ENCODE data around the gene EVC2. TPM values are rescaled to one million over a fixed set of nuclear protein-coding genes. Genes with fewer than 3 reads are reported as not detected.

The EVC2 gene
- total and polyA plus RNA-seq, 9 of the 15 experiments (the other 6 are each of a cell fraction or from before 2014, with no cell fraction given) = 0.03 to 0.55 (median 0.38) TPM; not detected in 1

DNA sequence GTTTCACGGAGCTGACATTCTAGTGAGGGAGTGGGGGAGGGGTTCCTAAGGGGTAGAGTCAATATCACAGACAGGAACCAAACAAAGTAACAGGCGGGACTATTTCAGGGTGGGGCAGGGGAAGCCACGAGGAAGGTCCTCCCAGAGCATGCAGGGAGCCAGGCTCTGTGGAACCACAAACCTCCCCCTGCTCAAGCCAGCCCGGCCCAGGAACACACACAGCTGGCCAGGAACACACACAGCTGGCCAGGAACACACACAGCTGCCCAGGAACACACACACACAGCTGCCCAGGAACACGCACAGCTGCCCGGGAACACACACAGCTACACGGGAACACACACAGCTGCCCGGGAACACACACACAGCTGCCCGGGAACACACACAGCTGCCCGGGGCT lies 24.8 kb downstream of the EVC2 start (continued):
- TF ChIP-seq, protein P1, sequence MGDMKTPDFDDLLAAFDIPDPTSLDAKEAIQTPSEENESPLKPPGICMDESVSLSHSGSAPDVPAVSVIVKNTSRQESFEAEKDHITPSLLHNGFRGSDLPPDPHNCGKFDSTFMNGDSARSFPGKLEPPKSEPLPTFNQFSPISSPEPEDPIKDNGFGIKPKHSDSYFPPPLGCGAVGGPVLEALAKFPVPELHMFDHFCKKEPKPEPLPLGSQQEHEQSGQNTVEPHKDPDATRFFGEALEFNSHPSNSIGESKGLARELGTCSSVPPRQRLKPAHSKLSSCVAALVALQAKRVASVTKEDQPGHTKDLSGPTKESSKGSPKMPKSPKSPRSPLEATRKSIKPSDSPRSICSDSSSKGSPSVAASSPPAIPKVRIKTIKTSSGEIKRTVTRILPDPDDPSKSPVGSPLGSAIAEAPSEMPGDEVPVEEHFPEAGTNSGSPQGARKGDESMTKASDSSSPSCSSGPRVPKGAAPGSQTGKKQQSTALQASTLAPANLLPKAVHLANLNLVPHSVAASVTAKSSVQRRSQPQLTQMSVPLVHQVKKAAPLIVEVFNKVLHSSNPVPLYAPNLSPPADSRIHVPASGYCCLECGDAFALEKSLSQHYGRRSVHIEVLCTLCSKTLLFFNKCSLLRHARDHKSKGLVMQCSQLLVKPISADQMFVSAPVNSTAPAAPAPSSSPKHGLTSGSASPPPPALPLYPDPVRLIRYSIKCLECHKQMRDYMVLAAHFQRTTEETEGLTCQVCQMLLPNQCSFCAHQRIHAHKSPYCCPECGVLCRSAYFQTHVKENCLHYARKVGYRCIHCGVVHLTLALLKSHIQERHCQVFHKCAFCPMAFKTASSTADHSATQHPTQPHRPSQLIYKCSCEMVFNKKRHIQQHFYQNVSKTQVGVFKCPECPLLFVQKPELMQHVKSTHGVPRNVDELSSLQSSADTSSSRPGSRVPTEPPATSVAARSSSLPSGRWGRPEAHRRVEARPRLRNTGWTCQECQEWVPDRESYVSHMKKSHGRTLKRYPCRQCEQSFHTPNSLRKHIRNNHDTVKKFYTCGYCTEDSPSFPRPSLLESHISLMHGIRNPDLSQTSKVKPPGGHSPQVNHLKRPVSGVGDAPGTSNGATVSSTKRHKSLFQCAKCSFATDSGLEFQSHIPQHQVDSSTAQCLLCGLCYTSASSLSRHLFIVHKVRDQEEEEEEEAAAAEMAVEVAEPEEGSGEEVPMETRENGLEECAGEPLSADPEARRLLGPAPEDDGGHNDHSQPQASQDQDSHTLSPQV (IDR thresholded peaks at IDR 0.05) = no peak
- TF ChIP-seq, protein P2, sequence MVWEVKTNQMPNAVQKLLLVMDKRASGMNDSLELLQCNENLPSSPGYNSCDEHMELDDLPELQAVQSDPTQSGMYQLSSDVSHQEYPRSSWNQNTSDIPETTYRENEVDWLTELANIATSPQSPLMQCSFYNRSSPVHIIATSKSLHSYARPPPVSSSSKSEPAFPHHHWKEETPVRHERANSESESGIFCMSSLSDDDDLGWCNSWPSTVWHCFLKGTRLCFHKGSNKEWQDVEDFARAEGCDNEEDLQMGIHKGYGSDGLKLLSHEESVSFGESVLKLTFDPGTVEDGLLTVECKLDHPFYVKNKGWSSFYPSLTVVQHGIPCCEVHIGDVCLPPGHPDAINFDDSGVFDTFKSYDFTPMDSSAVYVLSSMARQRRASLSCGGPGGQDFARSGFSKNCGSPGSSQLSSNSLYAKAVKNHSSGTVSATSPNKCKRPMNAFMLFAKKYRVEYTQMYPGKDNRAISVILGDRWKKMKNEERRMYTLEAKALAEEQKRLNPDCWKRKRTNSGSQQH (CRISPR knock-in tag; IDR thresholded peaks at IDR 0.05) = no peak
- TF ChIP-seq EWSR1 (IDR thresholded peaks at IDR 0.05; ENCODE audit: borderline replicate concordance, low read depth, partially characterized antibody) = no peak
- 0 out of 2 replicates have a peak, but pooled peaks have one; percentile 57 for TF ChIP-seq SMAD4 (CRISPR knock-in tag; conservative IDR thresholded peaks at IDR 0.05)
- TF ChIP-seq, protein P3, sequence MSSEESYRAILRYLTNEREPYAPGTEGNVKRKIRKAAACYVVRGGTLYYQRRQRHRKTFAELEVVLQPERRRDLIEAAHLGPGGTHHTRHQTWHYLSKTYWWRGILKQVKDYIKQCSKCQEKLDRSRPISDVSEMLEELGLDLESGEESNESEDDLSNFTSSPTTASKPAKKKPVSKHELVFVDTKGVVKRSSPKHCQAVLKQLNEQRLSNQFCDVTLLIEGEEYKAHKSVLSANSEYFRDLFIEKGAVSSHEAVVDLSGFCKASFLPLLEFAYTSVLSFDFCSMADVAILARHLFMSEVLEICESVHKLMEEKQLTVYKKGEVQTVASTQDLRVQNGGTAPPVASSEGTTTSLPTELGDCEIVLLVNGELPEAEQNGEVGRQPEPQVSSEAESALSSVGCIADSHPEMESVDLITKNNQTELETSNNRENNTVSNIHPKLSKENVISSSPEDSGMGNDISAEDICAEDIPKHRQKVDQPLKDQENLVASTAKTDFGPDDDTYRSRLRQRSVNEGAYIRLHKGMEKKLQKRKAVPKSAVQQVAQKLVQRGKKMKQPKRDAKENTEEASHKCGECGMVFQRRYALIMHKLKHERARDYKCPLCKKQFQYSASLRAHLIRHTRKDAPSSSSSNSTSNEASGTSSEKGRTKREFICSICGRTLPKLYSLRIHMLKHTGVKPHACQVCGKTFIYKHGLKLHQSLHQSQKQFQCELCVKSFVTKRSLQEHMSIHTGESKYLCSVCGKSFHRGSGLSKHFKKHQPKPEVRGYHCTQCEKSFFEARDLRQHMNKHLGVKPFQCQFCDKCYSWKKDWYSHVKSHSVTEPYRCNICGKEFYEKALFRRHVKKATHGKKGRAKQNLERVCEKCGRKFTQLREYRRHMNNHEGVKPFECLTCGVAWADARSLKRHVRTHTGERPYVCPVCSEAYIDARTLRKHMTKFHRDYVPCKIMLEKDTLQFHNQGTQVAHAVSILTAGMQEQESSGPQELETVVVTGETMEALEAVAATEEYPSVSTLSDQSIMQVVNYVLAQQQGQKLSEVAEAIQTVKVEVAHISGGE (CRISPR knock-in tag; IDR thresholded peaks at IDR 0.05) = peak in 1 of 3 experiments; percentile 48; a peak in 1 of 6 replicates
- no peak for TF ChIP-seq MIER1 (IDR thresholded peaks at IDR 0.05; ENCODE audit: low read depth)
- TF ChIP-seq ZNF780A (CRISPR knock-in tag; IDR thresholded peaks at IDR 0.05) = no peak
- TF ChIP-seq TAF7 (tag; IDR thresholded peaks at IDR 0.05) = no peak
- no peak for TF ChIP-seq TCF7L2 (IDR thresholded peaks at IDR 0.05; ENCODE audit: low read depth, low read length)
- 0 out of 2 replicates have a peak, but pooled peaks have one; percentile 21 for TF ChIP-seq CXXC5 (CRISPR knock-in tag; IDR thresholded peaks at IDR 0.05)
- no peak for TF ChIP-seq TEAD2 (tag; IDR thresholded peaks at IDR 0.05)
- no peak for TF ChIP-seq ZNF124 (CRISPR knock-in tag; IDR thresholded peaks at IDR 0.05)
- TF ChIP-seq ZKSCAN8 (CRISPR knock-in tag; IDR thresholded peaks at IDR 0.05) = no peak
- peak in 1 of 2 experiments; percentile 47; a peak in 2 of 4 replicates for TF ChIP-seq FOXA3 (CRISPR knock-in tag; conservative IDR thresholded peaks at IDR 0.05 in 1 of 2, IDR thresholded peaks at IDR 0.05 in 1 of 2)
- TF ChIP-seq CHD2 (IDR thresholded peaks at IDR 0.05; ENCODE audit: low read depth, low read length) = no peak
- TF ChIP-seq FOXP1 (CRISPR knock-in tag; IDR thresholded peaks at IDR 0.05) = no peak
- TF ChIP-seq KAT8 (IDR thresholded peaks at IDR 0.05; ENCODE audit: low read depth) = no peak
